ENCODE measurements around the gene PRR5. TPM values are rescaled to one million over a fixed set of nuclear protein-coding genes. Genes with fewer than 3 reads are reported as not detected.

Gene PRR5
- total RNA-seq, 1 experiment from 2014 or later, result 11.8 TPM

DNA sequence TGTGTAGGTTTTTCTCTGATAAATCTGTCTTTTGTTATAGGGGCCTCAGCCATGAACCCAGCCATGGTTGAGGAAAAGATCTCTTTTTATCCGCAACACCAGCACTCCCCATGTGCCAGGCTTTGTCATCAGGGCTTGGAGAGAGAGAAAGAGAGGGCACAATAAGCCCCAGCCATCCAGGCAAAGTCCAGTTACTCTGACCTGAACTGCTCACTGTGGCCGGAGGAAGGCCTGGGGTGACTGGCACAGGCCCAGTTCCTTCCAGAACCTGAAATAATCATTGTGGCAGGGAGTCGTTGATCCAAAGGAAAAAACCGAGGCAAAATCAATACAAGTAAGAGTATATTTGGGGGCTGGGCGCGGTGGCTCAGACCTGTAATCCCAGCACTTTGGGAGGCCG lies 46.5 kb downstream of the PRR5 start:
- no peak overlapping the region for H2BK120ac ChIP-seq (ENCODE audit: low read depth, low read length, poor library complexity, severe bottlenecking)
- Mint-ChIP-seq H3K36me3 (ENCODE audit: insufficient read depth in 1 of 3, low read depth in 3 of 3) (no peaks in the 10 kb centered on the region; a peak in 1 of 7 replicates), H3K27ac (0 out of 7 replicates have a peak overlapping the region, but pooled peaks of 1 of the 3 experiments have one; percentile 16), H3K9me3 (peaks cover 0 to 5% of the 10 kb centered on the region in 2 experiments; a peak in 1 of 5 replicates), H3K4me1 (peaks cover 20 to 38% of the 10 kb centered on the region in 2 experiments), H3K27me3 (ENCODE audit: low read depth) (peaks cover 24% of the 10 kb centered on the region), H3K4me3 (no peak overlapping the region)
- H3K9me3 ChIP-seq (ENCODE audit: control insufficient read depth, low read depth, low read length), result no peaks in the 10 kb centered on the region
- H3K56ac ChIP-seq (ENCODE audit: insufficient read length, low read depth, low read length), result no peak overlapping the region
- no CpG with 5 or more reads among the region's 7 CpGs for WGBS (ENCODE audit: extremely low coverage, insufficient read length, low lambda C conversion rate)
- H2BK15ac ChIP-seq (ENCODE audit: low read depth, low read length), result no peak overlapping the region
- H3K4me1 ChIP-seq (ENCODE audit: insufficient read depth, low read length), result peaks cover 4% of the 10 kb centered on the region; the same call in 1 of the 2 replicates
- no peak overlapping the region for H3K4me2 ChIP-seq (ENCODE audit: insufficient read depth, insufficient read length, low read length)
- TF ChIP-seq CTCF (conservative IDR thresholded peaks at IDR 0.05), result no peak
- no peak overlapping the region for H4K5ac ChIP-seq (ENCODE audit: insufficient read length, low read depth, low read length)
- peaks cover 1% of the 10 kb centered on the region for H3K79me1 ChIP-seq (ENCODE audit: insufficient read depth, low read depth, low read length, poor library complexity, severe bottlenecking)
- H4K20me1 ChIP-seq (ENCODE audit: control insufficient read depth, insufficient read depth, insufficient read length), result no peaks in the 10 kb centered on the region
- H2AFZ ChIP-seq (ENCODE audit: low read length), result no peak overlapping the region
- no peak overlapping the region for H2AK5ac ChIP-seq (ENCODE audit: insufficient read length, low read length)
- H3K9ac ChIP-seq (ENCODE audit: extremely low read depth, insufficient read length, low read length), result no peak overlapping the region
- H3K23me2 ChIP-seq (ENCODE audit: insufficient read length, low read depth, low read length, poor library complexity, severe bottlenecking), result peaks cover 15% of the 10 kb centered on the region
- H4K8ac ChIP-seq (replicated peaks; ENCODE audit: insufficient read length, low read depth, low read length), result no peak overlapping the region
- no peak overlapping the region for H2BK12ac ChIP-seq (ENCODE audit: insufficient read length, low read depth, low read length)
- no peak overlapping the region for H3K14ac ChIP-seq (ENCODE audit: insufficient read depth, low read length)
- H3K18ac ChIP-seq (ENCODE audit: insufficient read length, low read depth, low read length), result no peak overlapping the region
- no peak overlapping the region for H3T11ph ChIP-seq (ENCODE audit: low read length)
- no peak overlapping the region for H3K23ac ChIP-seq (ENCODE audit: insufficient read length, low read depth, low read length)
- H3K27me3 ChIP-seq (ENCODE audit: insufficient read depth, low read length), result no peaks in the 10 kb centered on the region
- H3K27ac ChIP-seq (ENCODE audit: insufficient read length, low read depth, low read length), result no peak overlapping the region
- no peak overlapping the region for H3K4ac ChIP-seq (ENCODE audit: low read depth, low read length)
- DNase-seq, result no peak
- no peak overlapping the region for H2BK5ac ChIP-seq (ENCODE audit: insufficient read length, low read length)
- H2BK20ac ChIP-seq (ENCODE audit: low read depth, low read length, poor library complexity, severe bottlenecking), result no peak overlapping the region
- no peak overlapping the region for H4K91ac ChIP-seq (ENCODE audit: insufficient read length, low read depth, low read length)
- no peaks in the 10 kb centered on the region for H3K79me2 ChIP-seq (ENCODE audit: insufficient read depth, low read length)
